Rectal smooth muscle tissue (tissue), 1 donor: ENCODE results near the gene LARP1.
A peak's percentile ranks its signal among the peaks of the same experiment; 100 is the strongest.

Experiments used
- H3K27ac ChIP-seq: one replicate; pipeline ENCODE4 v1.7.0; 2013; ENCODE audit warnings: low read depth, low read length, inconsistent platforms
- H3K27me3 ChIP-seq: one replicate; pipeline ENCODE4 v1.7.0; 2013; ENCODE audit warnings: low read length; ENCODE audit not compliant: control insufficient read depth, insufficient read depth
- H3K36me3 ChIP-seq: one replicate; pipeline ENCODE4 v1.7.0; 2013; ENCODE audit warnings: low read length; ENCODE audit not compliant: control insufficient read depth, insufficient read depth
- H3K4me1 ChIP-seq: one replicate; pipeline ENCODE4 v1.7.0; 2013; ENCODE audit warnings: low read length; ENCODE audit not compliant: control insufficient read depth, insufficient read depth
- H3K4me3 ChIP-seq: one replicate; pipeline ENCODE4 v1.7.0; 2013; ENCODE audit warnings: low read length
- H3K9ac ChIP-seq: one replicate; pipeline ENCODE4 v1.7.0; 2013; ENCODE audit warnings: low read length

LARP1 gene

DNA sequence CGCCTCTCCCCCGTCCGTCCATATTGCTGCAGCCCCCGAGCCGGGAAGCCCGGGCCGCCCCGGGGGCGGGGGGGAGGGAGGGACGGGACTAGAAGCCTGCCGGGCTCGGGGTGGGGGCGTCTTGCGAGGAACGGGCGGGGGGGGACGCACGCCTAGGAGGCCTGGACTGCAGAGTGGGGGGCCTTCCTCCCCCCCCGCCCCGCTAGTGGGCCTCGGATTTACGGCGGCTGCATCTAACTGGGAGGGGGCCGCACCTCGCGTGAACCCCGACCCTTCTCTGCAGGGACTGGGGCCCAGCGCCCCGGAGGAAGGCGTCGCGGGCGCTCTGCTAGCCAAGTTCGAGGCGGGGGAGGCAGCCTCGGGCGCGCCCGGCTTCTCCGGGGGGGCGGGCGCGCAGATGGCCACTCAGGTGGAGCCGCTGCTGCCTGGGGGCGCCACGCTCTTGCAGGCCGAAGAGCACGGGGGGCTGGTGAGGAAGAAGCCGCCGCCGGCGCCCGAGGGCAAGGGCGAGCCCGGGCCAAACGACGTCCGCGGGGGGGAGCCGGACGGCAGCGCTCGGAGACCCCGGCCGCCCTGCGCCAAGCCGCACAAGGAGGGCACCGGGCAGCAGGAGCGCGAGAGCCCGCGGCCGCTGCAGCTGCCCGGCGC is at the start of gene LARP1:
TSS of gene LARP1 (plus strand) at position 17 of the 648 bp plus-strand sequence. CDS start at position 398, 381 bp downstream.
- H3K9ac ChIP-seq: peak within 1 kb of the TSS; percentile 72
- H3K4me3 ChIP-seq: peak within 1 kb of the TSS; percentile 82
- H3K27ac ChIP-seq: peak within 1 kb of the TSS; percentile 96
- peaks cover 20% of the 10 kb centered on the region for H3K4me1 ChIP-seq
- H3K27me3 ChIP-seq: no peaks in the 10 kb centered on the region
- no peaks in the 10 kb centered on the region for H3K36me3 ChIP-seq

- H3K9ac ChIP-seq: no peak overlapping the region
- H3K4me3 ChIP-seq: no peak overlapping the region
- H3K27me3 ChIP-seq: no peaks in the 10 kb centered on the region
- H3K36me3 ChIP-seq: no peaks in the 10 kb centered on the region
- no peaks in the 10 kb centered on the region for H3K4me1 ChIP-seq
- no peak overlapping the region for H3K27ac ChIP-seq
Measured at GRCh38 chr5:154706416-154706815, 48.8 kb upstream of the LARP1 start.

- no peak overlapping the region for H3K27ac ChIP-seq
- no peaks in the 10 kb centered on the region for H3K4me1 ChIP-seq
- no peak overlapping the region for H3K4me3 ChIP-seq
- no peaks in the 10 kb centered on the region for H3K36me3 ChIP-seq
- no peaks in the 10 kb centered on the region for H3K27me3 ChIP-seq
- H3K9ac ChIP-seq: no peak overlapping the region
Measured at GRCh38 chr5:154707641-154708040, 47.5 kb upstream of the LARP1 start.

GRCh38 chr5:154708207-154708606 is 47.0 kb upstream of the LARP1 start:
- Histone ChIP-seq H3K4me3 (no peak overlapping the region), H3K9ac (no peak overlapping the region), H3K27ac (no peak overlapping the region), H3K27me3 (no peaks in the 10 kb centered on the region), H3K4me1 (no peaks in the 10 kb centered on the region), H3K36me3 (no peaks in the 10 kb centered on the region)

- H3K4me3 ChIP-seq: no peak overlapping the region
- no peaks in the 10 kb centered on the region for H3K4me1 ChIP-seq
- no peak overlapping the region for H3K9ac ChIP-seq
- no peaks in the 10 kb centered on the region for H3K36me3 ChIP-seq
- no peak overlapping the region for H3K27ac ChIP-seq
- no peaks in the 10 kb centered on the region for H3K27me3 ChIP-seq
Measured at GRCh38 chr5:154708846-154709245, 46.3 kb upstream of the LARP1 start.

DNA sequence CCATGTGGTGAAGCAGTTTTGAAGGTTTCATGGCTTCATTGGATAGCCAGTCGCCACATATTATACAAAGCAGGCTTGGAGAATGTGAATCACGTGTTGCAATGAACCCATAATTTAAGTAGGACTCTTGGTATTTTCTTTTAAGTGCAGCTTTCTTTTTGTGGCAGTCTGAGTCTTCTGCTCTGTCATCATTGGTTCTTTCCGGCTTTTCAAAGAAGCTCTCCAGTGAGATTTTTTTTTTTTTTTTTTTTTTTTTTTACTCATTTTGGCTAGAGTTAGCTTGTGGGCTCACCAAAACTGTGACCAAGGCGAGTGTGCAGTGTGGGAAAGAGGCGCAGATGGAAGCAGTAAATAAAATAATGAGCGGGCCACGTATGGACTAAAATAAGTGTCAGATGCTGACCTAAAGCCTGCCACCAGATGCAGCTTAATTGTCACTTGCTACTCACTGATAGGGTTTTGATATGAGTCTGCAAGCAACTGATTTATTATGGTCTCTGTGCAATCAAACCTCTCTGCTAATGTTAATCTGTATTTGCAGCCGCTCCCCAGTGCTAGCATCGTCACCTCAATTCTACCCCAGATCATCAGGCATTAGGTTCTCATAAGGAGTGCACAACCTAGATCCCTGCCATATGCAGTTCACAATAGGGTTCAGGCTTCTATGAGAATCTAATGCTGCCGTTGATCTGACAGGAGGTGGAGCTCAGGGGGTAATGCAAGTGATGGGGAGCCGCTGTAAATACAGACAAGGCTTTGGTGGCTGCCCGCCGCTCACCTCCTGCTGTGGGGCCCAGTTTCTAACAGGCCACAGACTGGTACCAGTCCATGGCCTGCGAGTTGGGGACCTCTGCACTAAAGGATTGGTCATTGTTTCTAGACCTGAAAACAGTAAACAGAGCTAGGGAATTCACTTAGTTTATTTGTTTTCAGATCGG is 45.5 kb upstream of the LARP1 start:
- Histone ChIP-seq H3K27me3 (no peaks in the 10 kb centered on the region), H3K4me1 (no peaks in the 10 kb centered on the region), H3K4me3 (no peak overlapping the region), H3K36me3 (no peaks in the 10 kb centered on the region), H3K27ac (no peak overlapping the region), H3K9ac (no peak overlapping the region)

GRCh38 chr5:154712518-154713437 is 42.4 kb upstream of the LARP1 start:
- Histone ChIP-seq H3K27me3 (no peaks in the 10 kb centered on the region), H3K36me3 (no peaks in the 10 kb centered on the region), H3K4me1 (no peaks in the 10 kb centered on the region), H3K9ac (no peak overlapping the region), H3K27ac (no peak overlapping the region), H3K4me3 (peak overlapping the region; percentile 30)

- H3K36me3 ChIP-seq: no peaks in the 10 kb centered on the region
- no peak overlapping the region for H3K9ac ChIP-seq
- no peaks in the 10 kb centered on the region for H3K27me3 ChIP-seq
- no peak overlapping the region for H3K4me3 ChIP-seq
- H3K4me1 ChIP-seq: no peaks in the 10 kb centered on the region
- no peak overlapping the region for H3K27ac ChIP-seq
Measured at GRCh38 chr5:154713615-154714125, 41.5 kb upstream of the LARP1 start.

DNA sequence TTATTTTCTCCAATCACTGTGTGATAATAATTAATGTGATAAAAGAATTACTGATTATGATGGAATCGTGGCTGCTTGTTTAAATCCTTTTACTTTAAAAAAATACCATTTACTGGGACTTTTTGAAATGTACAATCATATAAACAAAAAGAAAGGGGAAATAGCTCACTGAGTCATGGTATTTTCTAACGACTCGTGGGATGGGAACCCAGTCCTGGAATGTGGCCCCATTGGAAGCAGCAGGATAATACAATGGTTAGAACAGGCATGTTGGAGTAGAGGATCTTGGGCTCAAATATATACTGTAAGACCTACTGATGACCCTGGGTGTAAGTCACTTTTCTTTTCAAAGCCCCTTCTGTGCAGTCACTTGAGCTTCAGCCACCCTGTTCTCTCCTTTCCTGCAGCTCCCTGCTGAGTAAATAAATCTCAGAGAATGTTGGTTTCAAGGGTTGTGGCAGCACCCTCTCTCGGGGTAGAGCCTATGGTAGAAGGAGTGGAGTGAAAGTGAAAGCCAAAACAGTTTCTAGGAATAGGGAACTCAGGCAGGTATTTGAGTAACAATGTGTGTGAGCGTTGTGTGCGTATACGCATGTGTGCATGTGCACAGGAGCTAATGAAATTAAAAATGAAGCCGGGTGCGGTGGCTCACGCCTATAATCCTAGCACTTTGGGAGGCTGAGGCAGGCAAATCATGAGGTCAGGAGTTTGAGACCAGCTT is 40.8 kb upstream of the LARP1 start:
- H3K4me1 ChIP-seq: no peaks in the 10 kb centered on the region
- H3K4me3 ChIP-seq: peak overlapping the region; percentile 20
- H3K27ac ChIP-seq: no peak overlapping the region
- H3K27me3 ChIP-seq: no peaks in the 10 kb centered on the region
- H3K36me3 ChIP-seq: no peaks in the 10 kb centered on the region
- H3K9ac ChIP-seq: no peak overlapping the region

GRCh38 chr5:154721481-154722058 is 33.6 kb upstream of the LARP1 start:
- Histone ChIP-seq H3K4me1 (no peaks in the 10 kb centered on the region), H3K36me3 (no peaks in the 10 kb centered on the region), H3K27me3 (no peaks in the 10 kb centered on the region), H3K4me3 (no peak overlapping the region), H3K27ac (no peak overlapping the region), H3K9ac (no peak overlapping the region)

- Histone ChIP-seq H3K27ac (no peak overlapping the region), H3K9ac (no peak overlapping the region), H3K27me3 (no peaks in the 10 kb centered on the region), H3K36me3 (no peaks in the 10 kb centered on the region), H3K4me3 (no peak overlapping the region), H3K4me1 (no peaks in the 10 kb centered on the region)
Measured at GRCh38 chr5:154722097-154722496, 33.1 kb upstream of the LARP1 start.
